H9 (cell line): ENCODE results near the gene CAMK2G. TPM values are rescaled to one million over a fixed set of nuclear protein-coding genes. Genes with fewer than 3 reads are reported as not detected.

Source experiments
- DNase-seq: peaks from one replicate; pipeline ENCODE4 v3.0.0-alpha.2; 2017
- H2AFZ ChIP-seq: one replicate; pipeline ENCODE4 v1.6.1; 2013; ENCODE audit warnings: mild to moderate bottlenecking, low read length, control low read depth, moderate library complexity
- H2AK5ac ChIP-seq: 2 replicates; pipeline ENCODE4 v1.6.1; 2013; ENCODE audit warnings: low read length, control low read depth, mixed read lengths; ENCODE audit not compliant: insufficient read length
- H2BK120ac ChIP-seq: one replicate; pipeline ENCODE4 v1.6.1; 2013; ENCODE audit warnings: low read depth, mild to moderate bottlenecking, low read length, control low read depth, inconsistent platforms; ENCODE audit not compliant: poor library complexity, severe bottlenecking
- H2BK12ac ChIP-seq: 2 replicates; pipeline ENCODE4 v1.6.1; 2013; ENCODE audit warnings: low read length, control low read depth, mixed read lengths, low read depth; ENCODE audit not compliant: insufficient read length
- H2BK15ac ChIP-seq: 2 replicates; pipeline ENCODE4 v1.6.1; 2013; ENCODE audit warnings: low read depth, low read length, control low read depth
- H2BK20ac ChIP-seq: one replicate; pipeline ENCODE4 v1.6.1; 2013; ENCODE audit warnings: low read depth, mild to moderate bottlenecking, low read length, control low read depth, inconsistent platforms; ENCODE audit not compliant: poor library complexity, severe bottlenecking
- H2BK5ac ChIP-seq: 2 replicates; pipeline ENCODE4 v1.6.1; 2013; ENCODE audit warnings: low read length, control low read depth, mixed read lengths; ENCODE audit not compliant: insufficient read length
- H3K14ac ChIP-seq: 2 replicates; pipeline ENCODE4 v1.6.1; 2013; ENCODE audit warnings: low read length, control low read depth; ENCODE audit not compliant: insufficient read depth
- H3K18ac ChIP-seq: 2 replicates; pipeline ENCODE4 v1.6.1; 2013; ENCODE audit warnings: low read depth, mild to moderate bottlenecking, mixed read lengths, low read length, control low read depth; ENCODE audit not compliant: insufficient read length
- H3K23ac ChIP-seq: 2 replicates; pipeline ENCODE4 v1.6.1; 2013; ENCODE audit warnings: low read length, control low read depth, mixed read lengths, low read depth; ENCODE audit not compliant: insufficient read length
- H3K23me2 ChIP-seq: 2 replicates; pipeline ENCODE4 v1.6.1; 2013; ENCODE audit warnings: low read depth, mild to moderate bottlenecking, mixed read lengths, low read length, control low read depth; ENCODE audit not compliant: insufficient read length, poor library complexity, severe bottlenecking
- H3K27ac ChIP-seq: 2 replicates; pipeline ENCODE4 v1.5.1; 2013; ENCODE audit warnings: low read length, control low read depth, mixed read lengths, low read depth; ENCODE audit not compliant: insufficient read length
- H3K27me3 ChIP-seq: 2 replicates; pipeline ENCODE4 v1.6.1; 2013; ENCODE audit warnings: low read length, control low read depth, inconsistent platforms; ENCODE audit not compliant: insufficient read depth
- H3K4ac ChIP-seq: 2 replicates; pipeline ENCODE4 v1.6.1; 2013; ENCODE audit warnings: low read depth, mild to moderate bottlenecking, control low read depth, inconsistent platforms, low read length, moderate library complexity
- H3K4me1 ChIP-seq: 2 replicates; pipeline ENCODE4 v1.6.1; 2013; ENCODE audit warnings: low read length, control low read depth, inconsistent platforms; ENCODE audit not compliant: insufficient read depth
- H3K4me2 ChIP-seq: 2 replicates; pipeline ENCODE4 v1.6.1; 2013; ENCODE audit warnings: low read length, control low read depth, mixed read lengths; ENCODE audit not compliant: insufficient read length, insufficient read depth
- H3K56ac ChIP-seq: 2 replicates; pipeline ENCODE4 v1.6.1; 2013; ENCODE audit warnings: low read depth, mild to moderate bottlenecking, mixed read lengths, low read length, control low read depth; ENCODE audit not compliant: insufficient read length
- H3K79me1 ChIP-seq: 2 replicates; pipeline ENCODE4 v1.6.1; 2013; ENCODE audit warnings: low read depth, mild to moderate bottlenecking, moderate library complexity, low read length, control low read depth, inconsistent platforms; ENCODE audit not compliant: insufficient read depth, poor library complexity, severe bottlenecking
- H3K79me2 ChIP-seq: 2 replicates; pipeline ENCODE4 v1.6.1; 2013; ENCODE audit warnings: low read length, control low read depth, inconsistent platforms; ENCODE audit not compliant: insufficient read depth
- H3K9ac ChIP-seq: 2 replicates; pipeline ENCODE4 v1.6.1; 2013; ENCODE audit warnings: low read length, control low read depth, mixed read lengths; ENCODE audit not compliant: insufficient read length; ENCODE audit errors: extremely low read depth
- H3K9me3 ChIP-seq: one replicate; pipeline ENCODE4 v1.6.1; 2013; ENCODE audit warnings: low read depth, low read length, inconsistent platforms; ENCODE audit not compliant: control insufficient read depth
- H3T11ph ChIP-seq: one replicate; pipeline ENCODE4 v1.6.1; 2013; ENCODE audit warnings: mild to moderate bottlenecking, low read length, control low read depth, inconsistent platforms
- H4K20me1 ChIP-seq: one replicate; pipeline ENCODE4 v1.6.1; 2013; ENCODE audit not compliant: control insufficient read depth, insufficient read length, insufficient read depth
- H4K5ac ChIP-seq: 2 replicates; pipeline ENCODE4 v1.6.1; 2013; ENCODE audit warnings: low read depth, mild to moderate bottlenecking, mixed read lengths, low read length, control low read depth; ENCODE audit not compliant: insufficient read length
- H4K8ac ChIP-seq: replicated peaks from 2 replicates; pipeline ENCODE4 v1.6.1; 2013; ENCODE audit warnings: low read length, control low read depth, mixed read lengths, low read depth; ENCODE audit not compliant: insufficient read length
- H4K91ac ChIP-seq: 2 replicates; pipeline ENCODE4 v1.6.1; 2013; ENCODE audit warnings: low read depth, mild to moderate bottlenecking, moderate library complexity, mixed read lengths, low read length, control low read depth; ENCODE audit not compliant: insufficient read length
- H3K27ac Mint-ChIP-seq, 3 experiments: 2 replicates in 2 of 3; 3 replicates in 1 of 3; pipeline ENCODE4 v1.8.0; 2020 to 2021; ENCODE audit warnings: mixed read lengths in 3 of 3, mild to moderate bottlenecking in 1 of 3, moderate library complexity in 1 of 3
- H3K27me3 Mint-ChIP-seq: 2 replicates; pipeline ENCODE4 v1.8.0; 2021; ENCODE audit warnings: low read depth, mild to moderate bottlenecking, moderate library complexity, mixed read lengths
- H3K36me3 Mint-ChIP-seq, 3 experiments: 2 replicates in 2 of 3; 3 replicates in 1 of 3; pipeline ENCODE4 v1.8.0; 2020 to 2021; ENCODE audit warnings: low read depth in 3 of 3, mixed read lengths in 3 of 3; ENCODE audit not compliant: insufficient read depth in 1 of 3
- H3K4me1 Mint-ChIP-seq, 2 experiments: 2 replicates each; pipeline ENCODE4 v1.8.0; 2020; ENCODE audit warnings: mixed read lengths in 2 of 2
- H3K4me3 Mint-ChIP-seq, 2 experiments: 2 replicates in 1 of 2; 3 replicates in 1 of 2; pipeline ENCODE4 v1.8.0; 2020 to 2021; ENCODE audit warnings: mild to moderate bottlenecking in 2 of 2, mixed read lengths in 2 of 2, moderate library complexity in 1 of 2
- H3K9me3 Mint-ChIP-seq, 2 experiments: 2 replicates in 1 of 2; 3 replicates in 1 of 2; pipeline ENCODE4 v1.8.0; 2020; ENCODE audit warnings: mild to moderate bottlenecking in 2 of 2, mixed read lengths in 2 of 2, moderate library complexity in 1 of 2
- CTCF ChIP-seq: fragments of 200-600 bp; sonication (generic); conservative IDR thresholded peaks from 3 replicates; pipeline ENCODE4 v1.8.0; 2021; ENCODE audit warnings: antibody characterized with exemption, mild to moderate bottlenecking
- WGBS: extraction: QIAGEN DNeasy Blood & Tissue Kit; methylation state at CpG from one replicate; pipeline ENCODE4 v1.1.7; 2013; ENCODE audit warnings: missing lambda C conversion rate, low lambda C conversion rate, mixed read lengths; ENCODE audit not compliant: insufficient read length; ENCODE audit errors: extremely low coverage; 5-methylcytosine and 5-hydroxymethylcytosine counted together
- total RNA-seq: library from RNA; stranded (reverse); gene quantifications from 2 replicates; pipeline ENCODE4 v1.2.1, GENCODE V29; 2021

CAMK2G gene
- total RNA-seq, 1 experiment from 2014 or later: 31.8 TPM

- Histone ChIP-seq H4K5ac (no peak overlapping the region), H3K18ac (no peak overlapping the region), H3K4ac (no peak overlapping the region), H3K4me1 (no peaks in the 10 kb centered on the region), H3K23me2 (peaks cover under 1% of the 10 kb centered on the region), H2BK12ac (no peak overlapping the region), H2BK20ac (no peak overlapping the region), H3K79me1 (no peaks in the 10 kb centered on the region), H3K9ac (no peak overlapping the region), H2AFZ (no peak overlapping the region), H4K8ac (no peak overlapping the region), H4K91ac (no peak overlapping the region), H3K27ac (no peak overlapping the region), H3K79me2 (no peaks in the 10 kb centered on the region), H3K27me3 (no peaks in the 10 kb centered on the region), H3K4me2 (no peak overlapping the region), H3T11ph (no peak overlapping the region), H2BK15ac (no peak overlapping the region), H3K9me3 (no peaks in the 10 kb centered on the region), H2BK5ac (no peak overlapping the region), H4K20me1 (no peaks in the 10 kb centered on the region), H3K14ac (no peak overlapping the region), H3K56ac (no peak overlapping the region), H2BK120ac (no peak overlapping the region), H2AK5ac (no peak overlapping the region), H3K23ac (no peak overlapping the region)
- Mint-ChIP-seq H3K9me3 (no peaks in the 10 kb centered on the region), H3K4me1 (peaks cover 16 to 17% of the 10 kb centered on the region in 2 experiments), H3K4me3 (no peak overlapping the region; a peak in 1 of 5 replicates), H3K27me3 (peaks cover 13% of the 10 kb centered on the region), H3K36me3 (no peaks in the 10 kb centered on the region; a peak in 2 of 7 replicates), H3K27ac (no peak overlapping the region)
- WGBS: no CpG with 5 or more reads among the region's 1 CpG
- TF ChIP-seq CTCF: no peak
- DNase-seq: no peak
Observed at GRCh38 chr10:73878365-73878764, 4.0 kb upstream of the CAMK2G start.
